NCI-H187 (cell line): ENCODE measurements around the gene SLC16A4.

Experiments used
- DNase-seq, 2 experiments: peaks; one replicate each; lab custom pipeline; 2025; lab: John Stamatoyannopoulos, UW

The SLC16A4 gene

GRCh38 chr1:110356379-110356778 lies 34.4 kb downstream of the SLC16A4 start:
- DNase-seq, result no peak

DNA sequence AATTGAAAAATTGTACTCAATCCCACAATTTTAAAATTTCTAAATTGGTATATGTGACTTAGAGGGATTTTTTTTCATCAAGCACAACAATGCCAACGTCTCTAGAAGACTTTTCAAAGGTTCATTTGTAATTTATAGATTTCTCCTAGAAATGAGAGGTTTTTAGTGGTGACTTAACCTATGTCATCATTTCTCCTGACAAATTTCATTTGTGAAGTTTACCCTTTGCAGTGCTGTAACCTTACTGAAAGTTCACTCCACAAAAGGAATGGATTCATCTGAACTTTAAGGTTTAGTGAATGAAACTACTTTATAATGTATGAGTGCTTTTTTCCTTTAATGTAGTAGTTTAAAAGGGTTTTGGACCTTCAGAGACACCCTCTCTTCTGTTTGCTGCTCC lies 35.5 kb downstream of the SLC16A4 start:
- DNase-seq, result no peak

DNA sequence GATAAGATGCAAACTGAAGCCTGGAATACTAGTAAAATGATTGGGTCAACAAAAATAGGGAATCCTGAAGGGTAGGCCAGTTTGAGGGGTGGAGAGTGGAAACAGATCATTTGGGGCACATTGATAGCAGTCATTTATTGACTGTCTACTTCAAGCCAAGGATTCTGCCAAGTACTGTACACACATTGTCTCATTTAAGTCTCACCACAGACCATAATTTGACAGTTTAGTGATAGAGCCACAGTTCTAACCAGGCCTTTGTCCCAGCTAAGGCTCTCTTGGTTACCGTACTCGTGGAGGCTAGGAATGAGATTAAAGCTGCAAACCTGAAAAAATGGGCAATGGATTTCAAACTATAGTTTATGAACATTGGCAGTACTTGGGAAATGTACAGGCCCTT lies 40.5 kb downstream of the SLC16A4 start:
- DNase-seq, result no peak

- DNase-seq, result no peak
Measured at GRCh38 chr1:110348771-110349170, 42.1 kb downstream of the SLC16A4 start.

- no peak for DNase-seq
Measured at GRCh38 chr1:110348050-110348449, 42.8 kb downstream of the SLC16A4 start.

DNA sequence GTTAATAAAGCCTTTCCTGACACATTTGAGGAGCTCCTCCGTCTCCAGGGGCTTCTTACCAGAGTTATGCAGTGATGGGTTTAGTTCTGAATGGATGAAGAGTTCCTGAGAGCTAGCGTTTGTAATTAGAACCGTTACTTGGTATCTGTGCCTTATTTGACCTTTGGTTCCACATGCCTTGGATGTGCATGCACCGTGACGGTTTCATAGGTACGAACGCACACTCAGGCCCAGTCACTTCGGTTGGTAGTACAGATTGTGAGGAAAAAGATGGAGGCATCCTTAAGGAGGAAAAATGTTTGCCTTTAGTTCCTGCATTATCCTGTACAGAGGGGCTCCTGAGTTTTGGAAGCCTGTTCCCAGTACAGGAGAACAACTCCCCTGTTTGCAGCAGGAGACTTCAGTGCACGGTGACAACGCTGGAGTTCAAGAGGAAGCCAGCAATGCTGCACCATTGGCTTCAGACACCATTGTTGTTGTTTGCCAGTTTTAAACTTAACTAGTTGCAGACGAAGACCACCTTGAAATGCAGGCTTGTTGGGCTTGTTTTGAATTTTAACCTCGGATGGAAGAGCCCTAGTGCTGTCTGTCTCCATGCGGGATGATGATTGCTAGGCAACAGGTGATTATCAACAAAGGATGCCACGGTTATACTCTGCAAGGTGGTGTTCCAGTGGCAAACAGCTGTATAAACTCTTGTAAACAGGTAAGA lies 43.5 kb downstream of the SLC16A4 start:
- DNase-seq, result no peak

DNA sequence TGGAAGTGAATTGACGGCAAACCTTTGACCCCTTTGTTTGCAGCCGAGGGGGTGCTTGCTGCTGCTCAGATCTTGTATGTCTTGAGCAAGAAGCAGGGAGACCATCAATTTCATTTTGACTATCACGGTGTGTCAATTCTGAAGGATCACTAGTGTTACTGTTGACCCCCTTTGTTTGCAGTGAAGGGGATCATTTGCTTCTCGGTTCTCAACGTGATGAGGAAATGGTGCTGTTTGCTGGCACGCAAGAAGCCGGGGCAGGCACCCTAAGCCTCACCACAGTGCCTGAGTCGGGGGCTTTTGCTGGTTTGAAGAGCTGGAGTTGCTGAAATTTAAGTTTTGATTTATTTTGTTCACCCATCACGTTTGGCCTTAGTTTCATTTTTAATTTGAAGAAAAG lies 44.1 kb downstream of the SLC16A4 start:
- DNase-seq, result no peak

DNA sequence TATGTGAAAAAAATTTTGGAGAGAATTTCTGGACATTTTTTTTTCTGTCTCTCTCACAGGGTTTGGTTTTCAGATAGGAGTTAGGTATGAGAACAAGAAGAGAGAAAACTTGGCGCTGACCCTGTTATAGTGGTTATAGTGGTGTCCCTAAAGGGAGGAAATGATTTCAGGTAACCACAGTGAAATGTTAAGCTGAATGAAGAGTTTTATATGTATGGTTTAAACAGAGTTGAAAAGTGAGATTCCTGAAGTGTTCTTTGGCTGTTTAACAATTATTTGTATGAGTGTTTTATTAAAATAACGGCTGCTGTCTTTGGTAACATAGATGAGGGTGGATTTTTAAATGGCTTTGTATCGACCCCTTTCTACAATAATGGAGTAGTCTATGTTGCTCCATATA lies 45.3 kb downstream of the SLC16A4 start:
- DNase-seq, result no peak

DNA sequence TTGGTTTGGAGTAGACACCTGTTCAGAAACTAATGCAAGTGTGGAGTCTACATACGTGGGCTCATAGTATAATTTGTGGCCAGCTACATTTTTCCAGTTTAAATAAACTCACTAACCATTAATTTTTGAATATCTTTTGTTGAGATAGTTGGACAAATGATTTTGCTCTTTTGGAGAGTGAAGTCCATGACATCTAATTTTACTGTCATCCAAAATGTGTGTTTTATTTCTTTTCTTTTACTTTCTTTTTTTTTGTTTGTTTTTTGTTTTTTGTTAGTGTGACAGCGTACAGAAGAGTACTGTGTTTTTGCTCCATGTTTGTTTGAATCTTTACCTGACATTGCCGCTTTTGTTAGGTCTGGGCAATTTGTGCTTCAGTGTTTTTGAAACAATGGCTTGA lies 46.7 kb downstream of the SLC16A4 start:
- DNase-seq, result no peak

GRCh38 chr1:110343249-110343648 lies 47.6 kb downstream of the SLC16A4 start:
- no peak for DNase-seq

GRCh38 chr1:110341872-110342331 lies 48.9 kb downstream of the SLC16A4 start:
- DNase-seq, result no peak

- DNase-seq, result no peak
Measured at GRCh38 chr1:110341146-110341871, 49.5 kb downstream of the SLC16A4 start.

DNA sequence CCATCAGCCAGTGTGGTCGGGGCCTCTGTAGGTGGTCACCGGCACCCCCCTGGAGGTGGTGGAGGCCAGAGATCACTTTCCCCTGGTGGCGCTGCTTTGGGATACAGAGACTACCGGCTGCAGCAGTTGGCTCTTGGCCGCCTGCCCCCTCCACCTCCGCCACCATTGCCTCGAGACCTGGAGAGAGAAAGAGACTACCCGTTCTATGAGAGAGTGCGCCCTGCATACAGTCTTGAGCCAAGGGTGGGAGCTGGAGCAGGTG lies 50.7 kb downstream of the SLC16A4 start:
- DNase-seq, result no peak

DNA sequence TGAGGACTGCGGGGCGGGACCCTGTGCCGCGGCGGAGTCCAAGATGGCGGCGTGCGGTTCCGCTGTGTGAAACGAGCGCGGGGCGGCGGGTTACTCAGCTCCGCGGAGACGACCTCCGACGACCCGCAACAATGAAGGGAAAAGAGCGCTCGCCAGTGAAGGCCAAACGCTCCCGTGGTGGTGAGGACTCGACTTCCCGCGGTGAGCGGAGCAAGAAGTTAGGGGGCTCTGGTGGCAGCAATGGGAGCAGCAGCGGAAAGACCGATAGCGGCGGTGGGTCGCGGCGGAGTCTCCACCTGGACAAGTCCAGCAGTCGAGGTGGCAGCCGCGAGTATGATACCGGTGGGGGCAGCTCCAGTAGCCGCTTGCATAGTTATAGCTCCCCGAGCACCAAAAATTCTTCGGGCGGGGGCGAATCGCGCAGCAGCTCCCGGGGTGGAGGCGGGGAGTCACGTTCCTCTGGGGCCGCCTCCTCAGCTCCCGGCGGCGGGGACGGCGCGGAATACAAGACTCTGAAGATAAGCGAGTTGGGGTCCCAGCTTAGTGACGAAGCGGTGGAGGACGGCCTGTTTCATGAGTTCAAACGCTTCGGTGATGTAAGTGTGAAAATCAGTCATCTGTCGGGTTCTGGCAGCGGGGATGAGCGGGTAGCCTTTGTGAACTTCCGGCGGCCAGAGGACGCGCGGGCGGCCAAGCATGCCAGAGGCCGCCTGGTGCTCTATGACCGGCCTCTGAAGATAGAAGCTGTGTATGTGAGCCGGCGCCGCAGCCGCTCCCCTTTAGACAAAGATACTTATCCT lies 51.2 kb downstream of the SLC16A4 start:
- DNase-seq, result no peak

DNA sequence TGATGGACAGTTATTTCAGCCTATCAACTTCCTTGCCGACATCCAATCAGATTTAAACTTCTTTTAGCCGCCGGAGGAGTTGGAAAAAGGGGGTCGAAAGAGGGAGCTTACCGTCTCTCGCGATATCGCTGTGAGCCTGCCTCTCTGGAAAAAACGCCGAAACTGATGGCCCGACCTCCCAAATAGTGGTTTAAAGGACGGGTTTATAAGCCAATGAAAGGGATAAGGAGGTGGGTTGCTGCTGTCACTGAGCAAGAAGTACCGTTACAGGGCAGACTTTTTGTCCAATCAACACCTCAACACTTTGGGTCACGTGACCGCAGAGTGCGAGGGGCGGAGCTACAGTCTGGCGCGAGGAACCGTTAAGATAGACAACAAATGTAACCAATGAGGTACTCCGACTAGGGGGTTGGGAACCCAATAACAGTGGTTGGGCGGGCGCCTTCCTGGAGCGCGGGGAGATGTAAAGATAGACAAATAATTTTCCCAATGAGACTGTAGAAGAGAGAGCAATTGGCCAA lies 51.9 kb downstream of the SLC16A4 start, which contains the start of gene RBM15:
Gene RBM15 (plus strand): TSS at position 492 of the 521 bp plus-strand sequence. CDS start 29 bp downstream, at position 521.
- peak; percentile 97 to 100 for DNase-seq

GRCh38 chr1:110338309-110338885 lies 52.4 kb downstream of the SLC16A4 start:
- peak; percentile 86 to 88 for DNase-seq

- peak in 1 of 2 experiments; percentile 79 for DNase-seq
Measured at GRCh38 chr1:110337704-110338308, 53.0 kb downstream of the SLC16A4 start.

DNA sequence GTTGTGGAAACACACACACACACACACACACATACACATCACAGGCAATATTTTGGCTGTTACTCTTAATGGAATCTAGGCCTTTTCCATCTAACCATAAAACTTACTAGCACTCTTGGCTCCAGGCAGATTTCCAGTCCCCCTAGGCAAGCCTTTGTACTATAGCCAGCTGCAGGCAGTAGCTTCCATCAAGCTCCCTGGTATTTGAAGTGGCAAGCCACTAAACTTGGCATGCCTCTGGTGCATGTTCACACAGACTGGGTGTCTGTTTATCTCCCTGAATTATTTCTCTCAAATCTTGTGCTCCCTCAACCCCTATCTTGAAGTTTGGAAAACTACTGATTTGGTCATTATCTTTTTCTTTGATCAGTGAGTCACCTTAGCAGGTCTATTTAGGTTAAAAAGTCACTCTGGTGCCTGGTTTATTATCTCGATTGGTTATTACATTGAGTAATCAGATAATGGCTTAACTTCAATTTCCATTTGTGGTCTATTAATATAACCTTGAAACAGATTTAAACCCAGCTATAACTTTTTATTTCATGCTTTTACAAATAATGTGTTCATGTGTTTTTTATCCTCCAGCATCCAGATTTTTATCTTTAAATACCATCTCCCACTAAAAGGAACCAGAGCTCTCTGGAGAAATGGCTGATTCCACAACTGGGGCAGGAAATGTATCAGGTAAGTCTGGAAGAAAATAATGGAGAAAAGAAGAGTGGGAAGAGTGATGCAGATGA lies 54.4 kb downstream of the SLC16A4 start:
- no peak for DNase-seq

DNA sequence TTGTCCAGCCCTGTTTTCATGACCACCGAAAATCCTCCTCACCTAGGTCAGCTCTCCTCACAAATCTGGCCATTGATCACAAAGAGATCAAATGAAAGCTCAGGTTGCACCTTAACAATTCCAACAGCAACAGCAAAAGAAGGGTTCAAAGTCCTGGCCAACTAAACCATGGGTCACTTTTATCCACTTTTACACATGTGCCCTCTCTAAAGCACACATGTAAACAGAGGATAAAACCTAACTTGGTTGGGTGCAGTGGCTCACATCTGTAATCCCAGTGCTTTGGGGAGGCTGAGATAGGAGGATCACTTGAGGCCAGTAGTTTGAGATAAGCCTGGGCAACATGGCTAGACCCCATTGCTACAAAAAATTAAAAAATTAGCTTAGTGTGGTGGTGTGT lies 55.6 kb downstream of the SLC16A4 start:
- DNase-seq, result no peak

- DNase-seq, result no peak
Measured at GRCh38 chr1:110328700-110329099, 62.1 kb downstream of the SLC16A4 start.

DNA sequence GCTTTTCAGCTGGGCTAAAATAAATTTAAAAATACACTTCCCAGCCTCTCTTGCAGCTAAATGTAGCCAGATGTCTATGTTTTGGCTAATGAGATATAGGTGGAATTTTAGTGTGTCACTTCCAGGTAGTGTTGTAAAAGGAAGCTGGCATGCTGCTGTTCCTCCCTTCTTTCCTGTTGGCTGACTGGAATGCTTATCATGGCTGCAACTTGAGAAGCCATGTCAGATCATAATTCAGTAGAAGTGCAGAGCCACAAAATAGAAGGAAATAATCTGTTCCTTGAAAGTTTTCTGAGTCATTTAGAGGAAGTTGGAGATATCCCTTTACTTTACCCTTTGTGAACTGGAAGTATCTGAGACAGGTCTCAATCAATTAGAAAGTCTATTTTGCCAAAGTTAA lies 62.6 kb downstream of the SLC16A4 start:
- no peak for DNase-seq
